C4-2B (cell line): ENCODE data around the gene KBTBD4.

Experiments used
- H3K27ac ChIP-seq: fragments of 450-650 bp; 2 replicates; pipeline ENCODE4 v1.5.1; 2017
- CTCF ChIP-seq: fragments of 450-650 bp; conservative IDR thresholded peaks from 2 replicates; pipeline ENCODE4 v1.5.1; 2017; ENCODE audit warnings: mild to moderate bottlenecking
- ZFX ChIP-seq: fragments of 450-650 bp; IDR thresholded peaks from 2 replicates; pipeline ENCODE4 v1.6.1; 2017

KBTBD4 gene

DNA sequence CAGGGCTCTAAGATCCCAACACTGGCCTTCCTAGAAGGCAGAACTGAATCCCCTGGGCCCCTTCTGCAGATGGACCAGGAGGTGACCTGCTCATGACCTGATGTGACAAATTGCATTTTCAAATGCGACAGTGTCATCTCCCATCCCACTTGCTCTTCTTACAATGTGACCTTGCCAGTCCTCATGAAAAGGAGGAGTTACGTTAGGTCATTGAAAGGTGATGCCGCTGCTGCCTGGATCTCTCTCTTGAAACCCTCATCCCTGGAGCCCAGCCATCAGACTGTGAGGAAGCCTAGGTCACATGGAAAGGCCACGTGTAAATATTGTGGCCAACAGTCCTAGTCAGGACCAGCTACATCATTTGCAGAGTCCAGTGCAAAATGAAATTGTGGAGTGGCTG lies 21.1 kb upstream of the KBTBD4 start:
- TF ChIP-seq ZFX: no peak
- TF ChIP-seq CTCF: no peak

DNA sequence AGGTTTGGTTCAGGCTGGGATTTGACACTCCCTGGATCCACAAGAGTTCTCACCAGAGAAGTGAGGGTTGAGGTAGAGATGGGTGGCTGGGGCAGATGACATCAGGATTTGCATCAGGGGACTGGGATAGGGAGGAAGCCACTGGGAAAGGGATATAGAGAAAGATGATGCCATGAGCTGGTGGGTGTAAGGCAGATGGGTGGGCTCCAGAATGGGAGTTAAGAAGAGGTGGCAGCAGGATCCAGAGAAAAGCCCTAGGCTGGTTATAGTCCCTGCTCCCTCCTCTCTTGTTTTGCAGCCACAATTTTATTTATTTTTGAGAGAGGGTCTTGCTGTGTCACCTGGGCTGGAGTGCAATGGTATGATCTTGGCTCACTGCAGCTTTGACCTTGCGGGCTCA lies 17.2 kb upstream of the KBTBD4 start:
- no peak for TF ChIP-seq CTCF
- no peak for TF ChIP-seq ZFX
- H3K27ac ChIP-seq: no peak overlapping the region

More for the DNA sequence above, 21.1 kb upstream of the KBTBD4 start:
- H3K27ac ChIP-seq: no peak overlapping the region

DNA sequence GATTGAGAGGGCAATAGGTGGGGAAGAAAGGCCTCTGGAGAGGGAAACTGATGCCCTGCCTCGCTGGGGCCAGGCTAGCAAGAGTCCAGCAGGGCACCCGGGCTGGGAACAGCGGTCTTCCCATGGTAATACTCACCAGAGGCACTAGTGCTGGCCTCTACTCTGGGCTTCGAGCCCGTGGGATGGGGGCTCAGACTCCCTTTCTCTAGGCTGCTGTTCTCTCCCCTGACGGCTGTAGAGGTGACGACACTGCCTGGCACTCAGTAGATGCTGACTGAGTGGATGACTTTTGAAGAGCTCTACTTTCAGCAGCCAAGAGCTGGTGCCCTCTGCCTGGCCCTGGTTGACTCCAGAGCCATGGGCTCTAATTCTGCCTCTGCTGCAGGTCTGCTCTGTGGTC lies 16.3 kb upstream of the KBTBD4 start:
- H3K27ac ChIP-seq: no peak overlapping the region
- TF ChIP-seq ZFX (no peak), CTCF (no peak)

- TF ChIP-seq ZFX: no peak
- no peak for TF ChIP-seq CTCF
- H3K27ac ChIP-seq: no peak within 1 kb of the TSS
Observed at GRCh38 chr11:47593934-47594855, 15.4 kb upstream of the KBTBD4 start, which contains the start of gene C1QTNF4. TSS of gene C1QTNF4 (minus strand) at chr11:47594411. CDS start at chr11:47590810, 3,601 bp downstream.

DNA sequence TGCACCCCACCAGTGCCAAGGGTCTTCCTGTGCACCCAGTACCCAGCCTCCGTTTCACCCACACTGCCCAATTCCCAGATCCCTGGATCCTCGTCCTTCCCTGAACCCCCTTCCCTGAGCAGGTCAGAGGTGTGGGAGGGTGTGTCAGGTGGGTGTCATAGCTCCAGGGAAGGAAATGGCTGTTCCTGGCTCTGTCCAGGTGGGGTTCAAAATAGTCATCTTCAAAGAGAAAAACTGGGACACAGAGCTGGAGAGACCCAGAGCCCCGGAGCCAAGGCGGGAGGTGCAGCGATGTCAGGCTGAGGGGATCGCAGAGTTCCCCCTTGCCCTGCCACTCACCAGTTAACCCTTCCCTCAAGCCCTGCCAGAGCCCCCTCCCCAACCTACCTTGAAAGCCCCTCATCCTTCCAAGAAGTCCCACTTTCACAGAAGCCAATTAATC lies 14.7 kb upstream of the KBTBD4 start:
- H3K27ac ChIP-seq: no peak overlapping the region
- TF ChIP-seq ZFX: no peak
- no peak for TF ChIP-seq CTCF

- no peak for TF ChIP-seq ZFX
- no peak for TF ChIP-seq CTCF
- H3K27ac ChIP-seq: no peak overlapping the region
Observed at GRCh38 chr11:47592970-47593369, 14.2 kb upstream of the KBTBD4 start.

DNA sequence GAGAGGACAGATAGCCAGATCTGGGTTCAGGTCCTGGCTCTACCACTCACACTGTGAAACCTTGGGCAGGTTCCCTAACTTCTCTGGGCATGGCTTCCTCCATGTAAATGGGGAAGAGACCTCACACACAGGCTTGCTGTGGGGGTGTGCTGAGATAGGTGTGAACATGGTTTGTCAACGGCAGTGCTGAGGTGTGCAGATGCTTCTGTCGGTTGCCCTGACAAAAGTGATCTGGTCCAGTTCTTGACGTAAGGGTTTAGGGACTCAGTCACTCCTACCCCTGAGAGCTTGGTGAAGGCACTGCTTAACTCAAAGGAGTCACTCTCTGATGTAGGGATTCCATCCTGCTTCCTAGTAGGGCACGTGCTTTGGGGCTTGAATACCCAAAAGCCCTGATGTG lies 13.5 kb upstream of the KBTBD4 start:
- no peak overlapping the region for H3K27ac ChIP-seq
- TF ChIP-seq CTCF (no peak), ZFX (no peak)
